ENCODE measurements around the gene MMP20.

Gene MMP20

GRCh38 chr11:102622258-102622657, 2.9 kb downstream of the MMP20 start:
- no peak for DNase-seq (ENCODE audit: low read depth)

GRCh38 chr11:102620818-102621561, 4.1 kb downstream of the MMP20 start:
- no peak for DNase-seq (ENCODE audit: low read depth)

GRCh38 chr11:102620179-102620578, 5.0 kb downstream of the MMP20 start:
- DNase-seq (ENCODE audit: low read depth) = no peak

- no peak for DNase-seq (ENCODE audit: low read depth)
These were observed 7.6 kb downstream of the MMP20 start for GRCh38 chr11:102617466-102618008.

- no peak for DNase-seq (ENCODE audit: low read depth)
These were observed 9.2 kb downstream of the MMP20 start for GRCh38 chr11:102615894-102616432.

- DNase-seq (ENCODE audit: low read depth) = no peak
These were observed 9.8 kb downstream of the MMP20 start for GRCh38 chr11:102615077-102615893.

- DNase-seq (ENCODE audit: low read depth) = no peak
These were observed 10.6 kb downstream of the MMP20 start for GRCh38 chr11:102614485-102614884.

GRCh38 chr11:102614031-102614430, 11.1 kb downstream of the MMP20 start:
- no peak for DNase-seq (ENCODE audit: low read depth)

- DNase-seq (ENCODE audit: low read depth) = no peak
These were observed 11.7 kb downstream of the MMP20 start for GRCh38 chr11:102613450-102613849.

- DNase-seq (ENCODE audit: low read depth) = no peak
These were observed 13.8 kb downstream of the MMP20 start for GRCh38 chr11:102611291-102611690.

- DNase-seq (ENCODE audit: low read depth) = no peak
These were observed 14.9 kb downstream of the MMP20 start for GRCh38 chr11:102610200-102610599.

- DNase-seq (ENCODE audit: low read depth) = no peak
These were observed 16.4 kb downstream of the MMP20 start for GRCh38 chr11:102608699-102609098.

GRCh38 chr11:102604875-102605274, 20.3 kb downstream of the MMP20 start:
- DNase-seq (ENCODE audit: low read depth) = no peak

GRCh38 chr11:102604011-102604410, 21.1 kb downstream of the MMP20 start:
- DNase-seq (ENCODE audit: low read depth) = no peak

GRCh38 chr11:102603576-102603975, 21.6 kb downstream of the MMP20 start:
- no peak for DNase-seq (ENCODE audit: low read depth)

- DNase-seq (ENCODE audit: low read depth) = no peak
These were observed 22.0 kb downstream of the MMP20 start for GRCh38 chr11:102603091-102603490.

GRCh38 chr11:102600666-102601065, 24.5 kb downstream of the MMP20 start:
- no peak for DNase-seq (ENCODE audit: low read depth)

GRCh38 chr11:102599642-102600261, 25.4 kb downstream of the MMP20 start:
- no peak for DNase-seq (ENCODE audit: low read depth)

GRCh38 chr11:102598272-102598671, 26.9 kb downstream of the MMP20 start:
- no peak for DNase-seq (ENCODE audit: low read depth)

- DNase-seq (ENCODE audit: low read depth) = no peak
These were observed 28.6 kb downstream of the MMP20 start for GRCh38 chr11:102596578-102596977.

GRCh38 chr11:102592634-102593581, 32.2 kb downstream of the MMP20 start:
- DNase-seq (ENCODE audit: low read depth) = no peak
